ENCODE results near the gene NFIX.

DNA sequence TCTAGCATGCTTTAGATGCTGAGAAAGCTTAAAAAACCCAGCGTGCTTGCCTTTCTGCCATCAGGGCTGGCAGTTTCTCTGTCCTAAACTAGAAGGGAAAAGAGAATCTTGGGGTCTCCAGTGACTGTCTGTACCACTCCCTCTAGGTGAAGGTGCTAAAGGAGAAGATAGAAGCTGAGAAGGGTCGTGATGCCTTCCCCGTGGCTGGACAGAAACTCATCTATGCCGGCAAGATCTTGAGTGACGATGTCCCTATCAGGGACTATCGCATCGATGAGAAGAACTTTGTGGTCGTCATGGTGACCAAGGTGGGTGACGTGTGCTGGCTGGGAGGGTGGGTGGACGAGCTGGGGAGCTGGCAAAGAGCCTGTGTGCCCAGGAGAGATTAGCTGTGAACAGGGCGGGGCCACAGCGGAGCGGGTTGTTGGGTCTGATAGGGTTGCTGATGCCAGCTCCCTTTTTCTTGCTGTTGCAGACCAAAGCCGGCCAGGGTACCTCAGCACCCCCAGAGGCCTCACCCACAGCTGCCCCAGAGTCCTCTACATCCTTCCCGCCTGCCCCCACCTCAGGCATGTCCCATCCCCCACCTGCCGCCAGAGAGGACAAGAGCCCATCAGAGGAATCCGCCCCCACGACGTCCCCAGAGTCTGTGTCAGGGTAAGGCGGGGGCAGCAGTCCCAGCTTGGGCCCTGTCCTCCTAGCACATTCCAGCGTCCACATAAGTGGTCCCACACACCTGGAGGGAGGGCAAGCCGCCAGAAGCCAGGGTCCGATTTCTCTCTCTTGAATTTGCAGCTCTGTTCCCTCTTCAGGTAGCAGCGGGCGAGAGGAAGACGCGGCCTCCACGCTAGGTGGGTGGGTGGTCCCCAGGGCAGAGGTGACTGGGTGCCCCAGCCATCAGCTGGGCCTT lies 47.3 kb upstream of the NFIX start:
- TF ChIP-seq, protein P1, sequence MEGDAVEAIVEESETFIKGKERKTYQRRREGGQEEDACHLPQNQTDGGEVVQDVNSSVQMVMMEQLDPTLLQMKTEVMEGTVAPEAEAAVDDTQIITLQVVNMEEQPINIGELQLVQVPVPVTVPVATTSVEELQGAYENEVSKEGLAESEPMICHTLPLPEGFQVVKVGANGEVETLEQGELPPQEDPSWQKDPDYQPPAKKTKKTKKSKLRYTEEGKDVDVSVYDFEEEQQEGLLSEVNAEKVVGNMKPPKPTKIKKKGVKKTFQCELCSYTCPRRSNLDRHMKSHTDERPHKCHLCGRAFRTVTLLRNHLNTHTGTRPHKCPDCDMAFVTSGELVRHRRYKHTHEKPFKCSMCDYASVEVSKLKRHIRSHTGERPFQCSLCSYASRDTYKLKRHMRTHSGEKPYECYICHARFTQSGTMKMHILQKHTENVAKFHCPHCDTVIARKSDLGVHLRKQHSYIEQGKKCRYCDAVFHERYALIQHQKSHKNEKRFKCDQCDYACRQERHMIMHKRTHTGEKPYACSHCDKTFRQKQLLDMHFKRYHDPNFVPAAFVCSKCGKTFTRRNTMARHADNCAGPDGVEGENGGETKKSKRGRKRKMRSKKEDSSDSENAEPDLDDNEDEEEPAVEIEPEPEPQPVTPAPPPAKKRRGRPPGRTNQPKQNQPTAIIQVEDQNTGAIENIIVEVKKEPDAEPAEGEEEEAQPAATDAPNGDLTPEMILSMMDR (conservative IDR thresholded peaks at IDR 0.05 in 1 of 2, IDR thresholded peaks at IDR 0.05 in 1 of 2; ENCODE audit: low read depth in 1 of 2, low read length in 2 of 2): no peak
- no peak for TF ChIP-seq EZH2 (IDR thresholded peaks at IDR 0.05; ENCODE audit: low read length, missing control alignments)
